IMR-90 (cell line): Measurements from ENCODE around the gene MTHFD2L. TPM values are rescaled to one million over a fixed set of nuclear protein-coding genes. Genes with fewer than 3 reads are reported as not detected.

Experiments used
- ATAC-seq: fragments of 200-7000 bp; cut with Tn5 transposase; 2 replicates; pipeline ENCODE4 v1.9.1; 2020; ENCODE audit warnings: low read depth, mild to moderate bottlenecking, moderate library complexity
- BruUV-seq: library from RNA; stranded (reverse); fragments of 400-500 nt; replicated peaks from 2 replicates; lab custom pipeline; 2021; lab: Mats Ljungman, UMichigan
- CTCF ChIA-PET: fragments of 300-600 bp; formaldehyde crosslinking; extraction: SDS; loops from one replicate; lab custom pipeline; 2021; ENCODE audit warnings: antibody characterized with exemption; lab: Yijun Ruan, JAX
- POLR2A ChIA-PET: fragments of 300-600 bp; sonication (Branson Sonifier 250); formaldehyde crosslinking; loops from one replicate; lab custom pipeline; 2022; ENCODE audit warnings: antibody characterized with exemption; ENCODE audit not compliant: unreplicated experiment; lab: Charles Lee
- DNase-seq: peaks from one replicate; pipeline ENCODE4 v3.0.0; 2013
- H2AFZ ChIP-seq: replicated peaks from 2 replicates; pipeline ENCODE3; 2013; ENCODE audit warnings: low read length, mild to moderate bottlenecking; ENCODE audit not compliant: poor library complexity
- H2AK5ac ChIP-seq: 2 replicates; pipeline ENCODE4 v1.6.1; 2013; ENCODE audit warnings: low read depth, low read length, inconsistent platforms
- H2AK9ac ChIP-seq: replicated peaks from 2 replicates; pipeline ENCODE3; 2013; ENCODE audit warnings: mild to moderate bottlenecking, low read depth, low read length, moderate library complexity; ENCODE audit not compliant: poor library complexity
- H2BK120ac ChIP-seq: 2 replicates; pipeline ENCODE4 v1.6.1; 2013; ENCODE audit warnings: low read depth, low read length, inconsistent platforms
- H2BK15ac ChIP-seq: 3 replicates; pipeline ENCODE4 v1.6.1; 2013; ENCODE audit warnings: low read depth, low read length, inconsistent platforms
- H2BK20ac ChIP-seq: 2 replicates; pipeline ENCODE4 v1.6.1; 2013; ENCODE audit warnings: low read depth, mild to moderate bottlenecking, inconsistent platforms, low read length, moderate library complexity
- H2BK5ac ChIP-seq: 2 replicates; pipeline ENCODE4 v1.6.1; 2013; ENCODE audit warnings: mild to moderate bottlenecking, low read depth, low read length, inconsistent platforms; ENCODE audit not compliant: poor library complexity, severe bottlenecking
- H3K14ac ChIP-seq: replicated peaks from 2 replicates; pipeline ENCODE4 v1.6.1; 2013; ENCODE audit warnings: low read depth, low read length, inconsistent platforms
- H3K18ac ChIP-seq: 2 replicates; pipeline ENCODE4 v1.6.1; 2013; ENCODE audit warnings: low read depth, low read length, control low read depth
- H3K23ac ChIP-seq: 2 replicates; pipeline ENCODE4 v1.6.1; 2013; ENCODE audit warnings: low read depth, low read length, inconsistent platforms
- H3K27ac ChIP-seq: 2 replicates; pipeline ENCODE4 v1.5.1; 2013; ENCODE audit warnings: mild to moderate bottlenecking, control low read depth, low read length; ENCODE audit not compliant: insufficient read depth
- H3K27me3 ChIP-seq: 2 replicates; pipeline ENCODE4 v1.6.1; 2013; ENCODE audit warnings: low read length; ENCODE audit not compliant: control insufficient read depth, insufficient read depth
- H3K36me3 ChIP-seq: 2 replicates; pipeline ENCODE4 v1.6.1; 2013; ENCODE audit warnings: low read length, mixed read lengths; ENCODE audit not compliant: control insufficient read depth, insufficient read depth
- H3K4ac ChIP-seq: 2 replicates; pipeline ENCODE4 v1.6.1; 2013; ENCODE audit warnings: low read depth, low read length, inconsistent platforms
- H3K4me1 ChIP-seq: 2 replicates; pipeline ENCODE4 v1.6.1; 2013; ENCODE audit warnings: low read length, mixed read lengths; ENCODE audit not compliant: control insufficient read depth, insufficient read depth
- H3K4me2 ChIP-seq: 2 replicates; pipeline ENCODE4 v1.6.1; 2013; ENCODE audit warnings: low read depth, mild to moderate bottlenecking, control low read depth, low read length, moderate library complexity
- H3K4me3 ChIP-seq: 2 replicates; pipeline ENCODE4 v1.5.1; 2013; ENCODE audit warnings: low read depth, mild to moderate bottlenecking, control low read depth, low read length, moderate library complexity; ENCODE audit not compliant: insufficient read depth
- H3K56ac ChIP-seq: 2 replicates; pipeline ENCODE4 v1.6.1; 2013; ENCODE audit warnings: low read length, inconsistent platforms; ENCODE audit not compliant: insufficient read depth; ENCODE audit errors: extremely low read depth
- H3K79me1 ChIP-seq, 2 experiments: 2 replicates each; pipeline ENCODE4 v1.6.1; 2013; ENCODE audit warnings: low read length in 2 of 2, inconsistent platforms in 1 of 2, low read depth in 1 of 2
- H3K9ac ChIP-seq: 2 replicates; pipeline ENCODE4 v1.6.1; 2013; ENCODE audit warnings: low read depth, low read length, control low read depth
- H3K9me1 ChIP-seq: 2 replicates; pipeline ENCODE4 v1.6.1; 2013; ENCODE audit warnings: low read length, inconsistent platforms; ENCODE audit not compliant: insufficient read depth
- H3K9me3 ChIP-seq: 2 replicates; pipeline ENCODE4 v1.6.1; 2013; ENCODE audit warnings: low read length; ENCODE audit not compliant: control insufficient read depth, insufficient read depth
- H4K20me1 ChIP-seq: 2 replicates; pipeline ENCODE4 v1.6.1; 2013; ENCODE audit warnings: low read length, inconsistent platforms; ENCODE audit not compliant: insufficient read depth
- H4K5ac ChIP-seq: 2 replicates; pipeline ENCODE4 v1.6.1; 2013; ENCODE audit warnings: mild to moderate bottlenecking, low read depth, low read length, control low read depth
- H4K8ac ChIP-seq, 2 experiments: 2 replicates each; pipeline ENCODE4 v1.6.1; 2013; ENCODE audit warnings: low read depth in 2 of 2, low read length in 2 of 2, control low read depth in 1 of 2, inconsistent platforms in 1 of 2
- H4K91ac ChIP-seq: 2 replicates; pipeline ENCODE4 v1.6.1; 2013; ENCODE audit warnings: low read depth, low read length, inconsistent platforms; ENCODE audit not compliant: insufficient read depth
- BHLHE40 ChIP-seq: fragments of 150-350 bp; IDR thresholded peaks from 2 replicates; pipeline ENCODE4 v1.6.1; 2016; ENCODE audit warnings: mild to moderate bottlenecking, low read depth, low read length
- CHD1 ChIP-seq: IDR thresholded peaks from 2 replicates; pipeline ENCODE4 v1.6.1; 2012; ENCODE audit warnings: low read depth, low read length, improper control_type of control experiment
- MAZ ChIP-seq: IDR thresholded peaks from 2 replicates; pipeline ENCODE4 v1.6.1; 2012; ENCODE audit warnings: low read depth, mild to moderate bottlenecking, low read length, improper control_type of control experiment, moderate library complexity, borderline replicate concordance
- NFE2L2 ChIP-seq: fragments of 150-350 bp; IDR thresholded peaks from 2 replicates; pipeline ENCODE4 v1.6.1; 2016; ENCODE audit warnings: low read depth, mild to moderate bottlenecking, low read length
- POLR2A ChIP-seq: IDR thresholded peaks from 2 replicates; pipeline ENCODE4 v1.6.1; 2012; ENCODE audit warnings: mild to moderate bottlenecking, low read depth, low read length
- RCOR1 ChIP-seq: IDR thresholded peaks from 2 replicates; pipeline ENCODE4 v1.6.1; 2012; ENCODE audit warnings: mild to moderate bottlenecking, low read length, improper control_type of control experiment; ENCODE audit not compliant: insufficient replicate concordance
- USF2 ChIP-seq: fragments of 150-350 bp; IDR thresholded peaks from 2 replicates; pipeline ENCODE4 v1.6.1; 2017; ENCODE audit warnings: mild to moderate bottlenecking, antibody characterized with exemption, low read length, low read depth
- WGBS, 2 experiments: methylation state at CpG; one replicate each; pipeline versions ENCODE4 v1.1.5 to v1.1.7; 2013; ENCODE audit warnings: missing lambda C conversion rate in 2 of 2; ENCODE audit not compliant: insufficient read length in 1 of 2; ENCODE audit errors: extremely low coverage in 2 of 2; 5-methylcytosine and 5-hydroxymethylcytosine counted together
- dilution Hi-C: fragments of 300-500 bp; cut with HindIII; formaldehyde crosslinking; loops from one replicate; pipeline ENCODE4 v1.14.3; 2018; ENCODE audit warnings: low sequenced_read_pairs; ENCODE audit not compliant: unreplicated experiment
- in situ Hi-C: fragments of 300-500 bp; cut with MboI; formaldehyde crosslinking; loops from 3 replicates; pipeline ENCODE4 v1.14.3; 2019; ENCODE audit warnings: low sequenced_read_pairs, inconsistent platforms, mixed read lengths
- intact Hi-C: fragments of 100-400 bp; cut with micrococcal nuclease; formaldehyde crosslinking; loops from 2 replicates; pipeline ENCODE4 v1.10.0; 2022
- polyA plus RNA-seq, 3 experiments: library from polyadenylated mRNA; depleted of rRNA; stranded (reverse); fragments of >200 nt; gene quantifications; 2 replicates each; pipeline ENCODE4 v1.2.3, GENCODE V29; 2012; ENCODE audit warnings: low replicate concordance in 1 of 3
- total RNA-seq: library from RNA; depleted of rRNA; stranded (reverse); fragments of >200 nt; gene quantifications from 2 replicates; pipeline ENCODE4 v1.2.3, GENCODE V29; 2012

Gene MTHFD2L
- total and polyA plus RNA-seq, 2 of the 4 experiments (the other 2 are of a cell fraction): 2.8 to 4.3 TPM

GRCh38 chr4:74327762-74328161, 169.8 kb downstream of the MTHFD2L start:
- Histone ChIP-seq H2AK5ac (no peak overlapping the region), H3K27me3 (peaks cover 2% of the 10 kb centered on the region), H3K4ac (no peak overlapping the region), H3K79me1 (no peaks in the 10 kb centered on the region), H3K9me1 (no peaks in the 10 kb centered on the region), H3K4me1 (no peaks in the 10 kb centered on the region), H2BK120ac (no peak overlapping the region), H3K18ac (no peak overlapping the region), H2BK15ac (no peak overlapping the region), H3K56ac (no peak overlapping the region), H3K14ac (no peak overlapping the region), H3K9ac (no peak overlapping the region), H2AK9ac (no peak overlapping the region), H3K23ac (no peak overlapping the region), H4K8ac (no peak overlapping the region), H3K4me3 (no peak overlapping the region), H4K5ac (no peak overlapping the region), H2BK20ac (no peak overlapping the region), H4K20me1 (no peaks in the 10 kb centered on the region), H2AFZ (no peak overlapping the region), H3K27ac (no peak overlapping the region), H3K9me3 (no peaks in the 10 kb centered on the region), H3K36me3 (no peaks in the 10 kb centered on the region), H3K4me2 (no peak overlapping the region), H2BK5ac (no peak overlapping the region), H4K91ac (no peak overlapping the region)
- intact Hi-C loops (no loop called here), in situ Hi-C loops (loop anchor here (25.0 kb wide), 1 partner anchor 1160 kb away; no protein-coding TSS in a partner anchor), dilution Hi-C loops (no loop called here)
- DNase-seq: peak; percentile 29
- no CpG with 5 or more reads among the region's 3 CpGs for WGBS, 2 experiments
- no peak for TF ChIP-seq CHD1
- no peak for TF ChIP-seq BHLHE40
- TF ChIP-seq NFE2L2: no peak
- no peak for TF ChIP-seq POLR2A
- TF ChIP-seq RCOR1: no peak
- no peak for TF ChIP-seq USF2
- no peak for TF ChIP-seq MAZ
- POLR2A ChIA-PET: no interaction called here
- no TSS peak for BruUV-seq
- CTCF ChIA-PET: interaction anchor here (0.7 to 1.0 kb wide), 3 partner anchors 38 to 348 kb away, joined by 3 to 7 read pairs (median 3); no protein-coding TSS in a partner anchor
- ATAC-seq: no peak
